H1 (cell line): ENCODE results near the gene FCRLA. TPM values are rescaled to one million over a fixed set of nuclear protein-coding genes. Genes with fewer than 3 reads are reported as not detected.

Experiments used
- CBX8 ChIP-seq: fragments of 300-800, 300-1000 bp; sonication (generic); IDR thresholded peaks from 2 replicates; pipeline ENCODE4 v1.7.1; 2016; ENCODE audit warnings: low read depth, low read length, borderline replicate concordance
- CEBPB ChIP-seq: IDR thresholded peaks from 2 replicates; pipeline ENCODE4 v1.6.1; 2012; ENCODE audit warnings: low read depth, low read length
- CREB1 ChIP-seq: IDR thresholded peaks from 2 replicates; pipeline ENCODE4 v1.6.1; 2012; ENCODE audit warnings: inconsistent platforms
- E2F6 ChIP-seq: IDR thresholded peaks from 2 replicates; pipeline ENCODE4 v1.6.1; 2012; ENCODE audit warnings: inconsistent platforms
- EGR1 ChIP-seq: IDR thresholded peaks from 2 replicates; pipeline ENCODE4 v1.6.1; 2011; ENCODE audit warnings: low read depth, low read length, borderline replicate concordance
- EP300 ChIP-seq, 2 experiments: IDR thresholded peaks; 1 replicate in 1 of 2; 2 replicates in 1 of 2; pipeline ENCODE4 v1.6.1; 2011 to 2012; ENCODE audit warnings: low read depth in 2 of 2, low read length in 2 of 2, mild to moderate bottlenecking in 2 of 2, borderline replicate concordance in 1 of 2, inconsistent platforms in 1 of 2, moderate library complexity in 1 of 2
- HDAC2 ChIP-seq, 2 experiments: fragments of 300-600 bp in 1 of 2; sonication (generic) in 1 of 2; IDR thresholded peaks; 2 replicates each; pipeline ENCODE4 v1.6.1; 2011 to 2012; ENCODE audit warnings: low read depth in 2 of 2, low read length in 2 of 2, mild to moderate bottlenecking in 2 of 2, moderate library complexity in 2 of 2, borderline replicate concordance in 1 of 2, inconsistent platforms in 1 of 2
- HDAC6 ChIP-seq: IDR thresholded peaks from one replicate; pipeline ENCODE4 v1.7.1; 2012; ENCODE audit warnings: low read depth, mild to moderate bottlenecking, inconsistent platforms, low read length, moderate library complexity
- KDM4A ChIP-seq: IDR thresholded peaks from one replicate; pipeline ENCODE4 v1.7.1; 2012; ENCODE audit warnings: low read depth, mild to moderate bottlenecking, moderate library complexity, low read length, inconsistent platforms; ENCODE audit not compliant: severe bottlenecking
- PHF8 ChIP-seq: fragments of 200-600 bp; sonication (generic); conservative IDR thresholded peaks from 2 replicates; pipeline ENCODE4 v1.7.1; 2012; ENCODE audit warnings: low read depth, mild to moderate bottlenecking, inconsistent platforms, low read length, moderate library complexity
- POLR2A ChIP-seq, 2 experiments: IDR thresholded peaks; 1 replicate in 1 of 2; 2 replicates in 1 of 2; pipeline ENCODE4 v1.6.1; 2011; ENCODE audit warnings: low read depth in 2 of 2, low read length in 2 of 2, mild to moderate bottlenecking in 2 of 2; ENCODE audit errors: control extremely low read depth in 1 of 2
- RBBP5 ChIP-seq: IDR thresholded peaks from 2 replicates; pipeline ENCODE4 v1.7.1; 2012; ENCODE audit warnings: low read depth, mild to moderate bottlenecking, inconsistent platforms, low read length, moderate library complexity, borderline replicate concordance
- RFX5 ChIP-seq: IDR thresholded peaks from 2 replicates; pipeline ENCODE4 v1.6.1; 2011; ENCODE audit warnings: low read depth, low read length, improper control_type of control experiment, borderline replicate concordance
- SIN3A ChIP-seq, 2 experiments: IDR thresholded peaks in 1 of 2; conservative IDR thresholded peaks in 1 of 2; 2 replicates each; pipeline ENCODE4 v1.6.1; 2011 to 2012; ENCODE audit warnings: low read length in 2 of 2, improper control_type of control experiment in 1 of 2, low read depth in 1 of 2, mild to moderate bottlenecking in 1 of 2
- SP1 ChIP-seq: IDR thresholded peaks from 2 replicates; pipeline ENCODE4 v1.6.1; 2011; ENCODE audit warnings: low read depth, low read length
- SP2 ChIP-seq: IDR thresholded peaks from 2 replicates; pipeline ENCODE4 v1.6.1; 2012; ENCODE audit warnings: mild to moderate bottlenecking, low read length, inconsistent platforms
- SP4 ChIP-seq: IDR thresholded peaks from 2 replicates; pipeline ENCODE4 v1.6.1; 2012; ENCODE audit warnings: low read length, inconsistent platforms
- SRF ChIP-seq: IDR thresholded peaks from 2 replicates; pipeline ENCODE4 v1.6.1; 2011; ENCODE audit warnings: mild to moderate bottlenecking, low read depth, low read length, moderate library complexity
- TAF1 ChIP-seq: IDR thresholded peaks from 2 replicates; pipeline ENCODE4 v1.6.1; 2011; ENCODE audit warnings: mild to moderate bottlenecking, low read depth, low read length
- YY1 ChIP-seq: IDR thresholded peaks from 2 replicates; pipeline ENCODE4 v1.6.1; 2011; ENCODE audit warnings: low read depth, mild to moderate bottlenecking, low read length
- polyA plus RNA-seq, 7 experiments: library from polyadenylated mRNA; depleted of rRNA in 3 of 7; stranded (reverse) in 5 of 7; unstranded in 2 of 7; fragments of >200 nt in 5 of 7; fragments of 200-250 nt in 2 of 7; gene quantifications; 1 replicate in 5 of 7; 2 replicates in 1 of 7; 4 replicates in 1 of 7; pipeline versions ENCODE4 v1.2.1 to v1.2.3, GENCODE V29; 2011 to 2013; ENCODE audit warnings: missing spikeins in 2 of 7, mixed read lengths in 2 of 7
- total RNA-seq: library from RNA; stranded (reverse); fragmentation: NEBNext Ultra II Directional; extraction: Animal tissue kit (Norgen Biotek cat#: 25700); gene quantifications from 2 replicates; pipeline ENCODE4 v1.2.1, GENCODE V29; 2021
- TF ChIP-seq, protein P1 (sequence below): IDR thresholded peaks from 2 replicates; pipeline ENCODE4 v1.6.1; 2011; ENCODE audit warnings: low read depth, mild to moderate bottlenecking, low read length; ENCODE audit not compliant: insufficient read depth
- TF ChIP-seq, protein P2 (sequence below): IDR thresholded peaks from 2 replicates; pipeline ENCODE4 v1.6.1; 2012; ENCODE audit warnings: low read length, inconsistent platforms

The FCRLA gene
- total and polyA plus RNA-seq, 2 of the 8 experiments (the other 6 are each of a cell fraction or from before 2014, with no cell fraction given) = not detected

- TF ChIP-seq EGR1 (no peak), YY1 (no peak), HDAC2 (IDR thresholded peaks at IDR 0.05; ENCODE audit: borderline replicate concordance in 1 of 2, low read depth in 2 of 2, low read length in 2 of 2) (no peak), CREB1 (no peak), SP4 (no peak), SP1 (no peak), SP2 (no peak), PHF8 (peak; percentile 60), RBBP5 (peak; percentile 71; the same call in 1 of the 2 replicates), TAF1 (peak; percentile 56; the same call in 1 of the 2 replicates), RFX5 (no peak), SRF (no peak), POLR2A (IDR thresholded peaks at IDR 0.05; ENCODE audit: control extremely low read depth in 1 of 2, low read depth in 2 of 2, low read length in 2 of 2) (peak in 1 of 2 experiments; percentile 58; a peak in 2 of 3 replicates), CBX8 (no peak), CEBPB (no peak), KDM4A (peak; percentile 72), E2F6 (no peak; the same call in 1 of the 2 replicates), EP300 (IDR thresholded peaks at IDR 0.05; ENCODE audit: borderline replicate concordance in 1 of 2, low read depth in 2 of 2, low read length in 2 of 2) (no peak), HDAC6 (no peak), SIN3A (conservative IDR thresholded peaks at IDR 0.05 in 1 of 2, IDR thresholded peaks at IDR 0.05 in 1 of 2; ENCODE audit: low read depth in 1 of 2, low read length in 2 of 2) (0 out of 4 replicates have a peak, but pooled peaks of 1 of the 2 experiments have one; percentile 37)
- TF ChIP-seq, protein P1, sequence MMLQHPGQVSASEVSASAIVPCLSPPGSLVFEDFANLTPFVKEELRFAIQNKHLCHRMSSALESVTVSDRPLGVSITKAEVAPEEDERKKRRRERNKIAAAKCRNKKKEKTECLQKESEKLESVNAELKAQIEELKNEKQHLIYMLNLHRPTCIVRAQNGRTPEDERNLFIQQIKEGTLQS = no peak
- TF ChIP-seq, protein P2, sequence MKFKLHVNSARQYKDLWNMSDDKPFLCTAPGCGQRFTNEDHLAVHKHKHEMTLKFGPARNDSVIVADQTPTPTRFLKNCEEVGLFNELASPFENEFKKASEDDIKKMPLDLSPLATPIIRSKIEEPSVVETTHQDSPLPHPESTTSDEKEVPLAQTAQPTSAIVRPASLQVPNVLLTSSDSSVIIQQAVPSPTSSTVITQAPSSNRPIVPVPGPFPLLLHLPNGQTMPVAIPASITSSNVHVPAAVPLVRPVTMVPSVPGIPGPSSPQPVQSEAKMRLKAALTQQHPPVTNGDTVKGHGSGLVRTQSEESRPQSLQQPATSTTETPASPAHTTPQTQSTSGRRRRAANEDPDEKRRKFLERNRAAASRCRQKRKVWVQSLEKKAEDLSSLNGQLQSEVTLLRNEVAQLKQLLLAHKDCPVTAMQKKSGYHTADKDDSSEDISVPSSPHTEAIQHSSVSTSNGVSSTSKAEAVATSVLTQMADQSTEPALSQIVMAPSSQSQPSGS = no peak
Measured at GRCh38 chr1:161727256-161727924, 20.4 kb downstream of the FCRLA start (continued).
